Measurements from ENCODE around the gene OSTF1.

Gene OSTF1

GRCh38 chr9:75084081-75084672, 4.1 kb upstream of the OSTF1 start:
- DNase-seq (ENCODE audit: low read depth, low spot score) = no peak

GRCh38 chr9:75085640-75086039, 2.7 kb upstream of the OSTF1 start:
- DNase-seq (ENCODE audit: low read depth, low spot score) = no peak

GRCh38 chr9:75086541-75087288, 1.6 kb upstream of the OSTF1 start:
- no peak for DNase-seq (ENCODE audit: low read depth, low spot score)

GRCh38 chr9:75087289-75087823, 958 bp upstream of the OSTF1 start:
- DNase-seq (ENCODE audit: low read depth, low spot score) = no peak

- peak; percentile 18 for DNase-seq (ENCODE audit: low read depth, low spot score)
Measured at GRCh38 chr9:75088646-75089372, 495 bp downstream of the OSTF1 start.

GRCh38 chr9:75089373-75089766, 1.1 kb downstream of the OSTF1 start:
- DNase-seq (ENCODE audit: low read depth, low spot score) = no peak

- DNase-seq (ENCODE audit: low read depth, low spot score) = no peak
Measured at GRCh38 chr9:75090579-75090978, 2.3 kb downstream of the OSTF1 start.

- DNase-seq (ENCODE audit: low read depth, low spot score) = no peak
Measured at GRCh38 chr9:75092766-75093165, 4.5 kb downstream of the OSTF1 start.

GRCh38 chr9:75096796-75097195, 8.5 kb downstream of the OSTF1 start:
- no peak for DNase-seq (ENCODE audit: low read depth, low spot score)

GRCh38 chr9:75101004-75101588, 12.8 kb downstream of the OSTF1 start:
- no peak for DNase-seq (ENCODE audit: low read depth, low spot score)

GRCh38 chr9:75102177-75102790, 14.0 kb downstream of the OSTF1 start:
- DNase-seq (ENCODE audit: low read depth, low spot score) = no peak

GRCh38 chr9:75104607-75105006, 16.3 kb downstream of the OSTF1 start:
- DNase-seq (ENCODE audit: low read depth, low spot score) = no peak

- no peak for DNase-seq (ENCODE audit: low read depth, low spot score)
Measured at GRCh38 chr9:75105019-75105540, 16.8 kb downstream of the OSTF1 start.

- no peak for DNase-seq (ENCODE audit: low read depth, low spot score)
Measured at GRCh38 chr9:75105841-75106240, 17.5 kb downstream of the OSTF1 start.

GRCh38 chr9:75106857-75107256, 18.5 kb downstream of the OSTF1 start:
- no peak for DNase-seq (ENCODE audit: low read depth, low spot score)

GRCh38 chr9:75108571-75108970, 20.3 kb downstream of the OSTF1 start:
- DNase-seq (ENCODE audit: low read depth, low spot score) = no peak

GRCh38 chr9:75109210-75109839, 21.0 kb downstream of the OSTF1 start:
- no peak for DNase-seq (ENCODE audit: low read depth, low spot score)

- DNase-seq (ENCODE audit: low read depth, low spot score) = no peak
Measured at GRCh38 chr9:75111019-75111622, 22.8 kb downstream of the OSTF1 start.

- no peak for DNase-seq (ENCODE audit: low read depth, low spot score)
Measured at GRCh38 chr9:75112789-75113188, 24.5 kb downstream of the OSTF1 start.

GRCh38 chr9:75116306-75116705, 28.0 kb downstream of the OSTF1 start:
- DNase-seq (ENCODE audit: low read depth, low spot score) = no peak

GRCh38 chr9:75117564-75117963, 29.2 kb downstream of the OSTF1 start:
- no peak for DNase-seq (ENCODE audit: low read depth, low spot score)
